GM12874 (cell line): ENCODE measurements around the gene SERPINB12.
A peak's percentile ranks its signal among the peaks of the same experiment; 100 is the strongest.

Experiments used
- TF ChIP-seq, protein P1 (sequence below): IDR thresholded peaks from 2 replicates; pipeline ENCODE4 v1.5.1; 2011; ENCODE audit warnings: low read depth, mild to moderate bottlenecking, control low read depth, low read length, moderate library complexity; ENCODE audit not compliant: insufficient read depth

SERPINB12 gene

DNA sequence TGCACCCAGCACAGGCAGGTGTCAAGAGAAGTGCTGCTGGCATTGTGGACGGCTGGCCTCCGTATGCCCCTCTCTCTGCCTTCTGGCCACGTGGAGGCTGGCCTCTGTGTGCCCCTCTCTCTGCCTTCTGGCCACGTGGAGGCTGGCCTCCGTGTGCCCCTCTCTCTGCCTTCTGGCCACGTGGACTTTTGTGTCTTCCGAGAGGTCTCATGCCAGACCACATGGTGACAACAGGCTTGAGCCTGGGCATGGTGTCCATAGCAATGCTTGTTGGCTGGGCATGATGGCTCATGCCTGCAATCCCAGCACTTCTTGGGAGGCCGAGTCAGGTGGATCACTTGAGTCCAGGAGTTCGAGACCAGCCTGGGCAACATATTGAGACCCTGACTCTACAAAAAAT is 25.7 kb downstream of the SERPINB12 start:
- TF ChIP-seq, protein P1, sequence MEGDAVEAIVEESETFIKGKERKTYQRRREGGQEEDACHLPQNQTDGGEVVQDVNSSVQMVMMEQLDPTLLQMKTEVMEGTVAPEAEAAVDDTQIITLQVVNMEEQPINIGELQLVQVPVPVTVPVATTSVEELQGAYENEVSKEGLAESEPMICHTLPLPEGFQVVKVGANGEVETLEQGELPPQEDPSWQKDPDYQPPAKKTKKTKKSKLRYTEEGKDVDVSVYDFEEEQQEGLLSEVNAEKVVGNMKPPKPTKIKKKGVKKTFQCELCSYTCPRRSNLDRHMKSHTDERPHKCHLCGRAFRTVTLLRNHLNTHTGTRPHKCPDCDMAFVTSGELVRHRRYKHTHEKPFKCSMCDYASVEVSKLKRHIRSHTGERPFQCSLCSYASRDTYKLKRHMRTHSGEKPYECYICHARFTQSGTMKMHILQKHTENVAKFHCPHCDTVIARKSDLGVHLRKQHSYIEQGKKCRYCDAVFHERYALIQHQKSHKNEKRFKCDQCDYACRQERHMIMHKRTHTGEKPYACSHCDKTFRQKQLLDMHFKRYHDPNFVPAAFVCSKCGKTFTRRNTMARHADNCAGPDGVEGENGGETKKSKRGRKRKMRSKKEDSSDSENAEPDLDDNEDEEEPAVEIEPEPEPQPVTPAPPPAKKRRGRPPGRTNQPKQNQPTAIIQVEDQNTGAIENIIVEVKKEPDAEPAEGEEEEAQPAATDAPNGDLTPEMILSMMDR = no peak

DNA sequence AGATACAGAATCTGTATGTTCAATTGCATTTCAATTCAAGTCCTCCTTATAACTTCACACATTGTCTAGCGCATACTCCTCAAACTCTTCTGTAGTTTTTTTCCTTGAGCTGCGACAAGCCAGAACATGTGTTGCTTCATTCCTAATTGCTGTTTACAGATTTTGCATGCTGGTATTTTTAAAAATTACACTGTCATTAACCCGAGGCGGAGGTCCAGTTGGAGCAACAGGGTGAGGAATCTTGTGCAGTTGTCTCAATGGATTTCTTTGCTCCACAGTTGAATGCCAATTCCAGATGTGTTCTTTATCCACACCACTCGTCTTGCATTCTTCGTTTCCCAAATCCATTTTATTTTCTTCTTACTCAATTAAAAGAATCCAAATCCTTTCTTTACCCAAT is 28.6 kb downstream of the SERPINB12 start:
- TF ChIP-seq, protein P1 = no peak

DNA sequence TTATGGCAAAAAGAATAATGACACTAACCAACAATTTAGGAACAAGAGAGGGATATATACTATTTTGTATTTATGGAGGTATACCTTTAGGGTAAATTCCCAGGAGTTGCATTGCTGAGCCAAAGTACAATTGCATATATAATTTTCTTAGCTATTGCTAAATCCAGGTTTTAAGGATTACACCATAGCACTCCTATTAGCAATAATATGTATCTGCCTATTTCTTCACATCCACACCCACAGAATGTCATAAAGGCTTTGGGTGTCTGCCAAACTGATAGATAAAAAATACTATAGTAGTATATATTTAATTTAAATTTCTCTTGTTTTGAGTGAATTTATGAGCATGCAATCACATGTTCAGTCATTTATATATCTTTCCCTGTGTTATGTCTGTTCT is 33.5 kb downstream of the SERPINB12 start:
- TF ChIP-seq, protein P1 = no peak

DNA sequence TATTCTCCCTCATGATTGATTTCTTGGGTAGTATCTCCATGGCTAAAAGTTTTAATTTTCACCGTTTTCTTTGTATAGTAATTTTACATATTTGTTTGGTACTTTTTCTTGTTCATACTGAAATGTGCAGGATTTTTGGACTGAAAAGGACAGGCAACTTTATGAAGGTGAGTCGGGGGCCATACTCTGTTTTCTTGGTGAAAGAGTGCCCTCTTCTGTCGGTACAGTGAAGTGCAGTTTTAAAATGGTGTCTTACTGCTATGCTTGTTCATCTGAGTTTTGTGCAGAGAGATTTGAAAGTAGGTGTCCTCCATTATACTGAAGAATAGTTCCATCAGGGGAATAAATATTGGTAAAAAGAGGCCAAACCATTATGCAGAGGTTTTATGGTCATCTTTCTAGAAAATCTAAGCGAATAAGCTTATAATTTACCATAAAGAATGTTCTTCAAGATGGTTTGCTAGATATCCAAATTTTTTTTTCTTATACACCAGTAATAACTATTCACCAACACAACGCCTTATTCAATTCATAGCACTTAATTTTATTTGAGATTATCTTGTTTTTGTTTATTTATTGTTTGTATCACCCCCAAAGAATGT is 36.3 kb downstream of the SERPINB12 start:
- TF ChIP-seq, protein P1 = peak; percentile 65

DNA sequence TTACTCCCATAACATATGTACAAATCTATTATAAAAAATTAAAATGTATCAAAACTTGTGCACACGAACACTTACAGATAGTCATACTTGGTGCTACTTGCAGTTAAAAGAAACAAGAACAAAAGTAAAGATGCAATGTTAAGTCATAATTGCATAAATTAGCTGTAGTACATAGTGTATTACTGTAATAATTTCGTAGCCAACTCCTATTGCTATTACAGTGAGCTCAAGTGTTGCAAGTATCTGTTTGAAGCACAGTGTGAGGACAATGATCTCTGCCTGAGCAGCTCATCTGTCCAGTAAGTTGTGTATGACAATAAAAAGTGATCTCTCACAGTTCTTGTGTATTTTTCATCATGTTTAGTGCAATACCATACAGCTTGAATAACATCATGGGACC is 37.4 kb downstream of the SERPINB12 start:
- TF ChIP-seq, protein P1 = no peak

DNA sequence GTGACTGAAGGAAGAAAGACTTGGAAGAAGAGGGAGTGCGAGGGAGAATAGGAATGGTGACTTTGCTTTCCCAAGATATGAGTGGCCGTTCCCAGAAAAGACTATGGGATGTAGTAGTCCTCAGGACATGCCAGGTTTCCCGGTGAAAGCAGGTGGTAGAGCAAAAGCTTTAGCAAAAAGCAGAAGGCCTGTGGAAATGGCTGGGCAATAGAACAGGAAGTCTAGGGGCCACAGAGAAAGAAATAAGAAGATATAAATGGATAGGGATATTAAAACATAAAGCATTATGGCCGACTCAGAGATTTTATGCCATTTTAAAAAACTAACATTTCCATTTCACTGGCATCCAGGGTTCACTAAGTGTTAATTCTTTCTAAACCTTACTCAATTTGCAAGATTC is 43.8 kb downstream of the SERPINB12 start:
- TF ChIP-seq, protein P1 = no peak

DNA sequence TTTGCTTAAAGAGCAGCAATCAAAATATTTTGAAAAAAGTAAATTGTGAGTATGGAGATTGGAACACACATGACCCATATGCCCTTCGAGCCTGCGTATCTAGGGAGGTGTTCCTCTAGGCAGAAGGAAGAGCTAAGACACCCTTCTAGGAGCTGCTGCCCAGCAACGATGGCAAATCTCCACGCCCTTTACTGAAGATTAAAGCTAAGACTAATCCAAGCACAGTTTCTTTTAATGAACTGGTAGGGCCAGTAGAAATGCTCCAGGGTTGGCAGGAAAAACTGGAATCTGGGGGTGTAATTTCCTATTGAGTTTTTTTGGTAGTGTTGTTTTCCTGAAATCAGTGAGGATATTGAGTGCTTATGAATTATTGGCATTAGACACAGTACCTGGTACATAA is 44.3 kb downstream of the SERPINB12 start:
- TF ChIP-seq, protein P1 = no peak
